Coronary artery (tissue), 2 donors: ENCODE data around the gene NLRP5.
"Not testable (repeated sequence)": the region's sequence is repeated elsewhere in the genome, so short reads cannot be mapped to it uniquely, and the experiment has no call there.

Source experiments
- DNase-seq: peaks from one replicate; pipeline ENCODE4 v3.0.0-alpha.2; 2017; ENCODE audit warnings: low spot score
- H3K27ac ChIP-seq, 2 donors: fragments of 200-600 bp; sonication (generic); one replicate each; pipeline ENCODE4 v1.5.1; 2016 to 2019
- H3K4me3 ChIP-seq: fragments of 200-600 bp; sonication (generic); 2 replicates; pipeline ENCODE4 v1.5.1; 2016; ENCODE audit warnings: mild to moderate bottlenecking, moderate library complexity
- TF ChIP-seq, protein P1 (sequence below): fragments of 200-600 bp; sonication (generic); IDR thresholded peaks from one replicate; pipeline ENCODE4 v1.5.1; 2019; ENCODE audit warnings: antibody characterized with exemption

NLRP5 gene

DNA sequence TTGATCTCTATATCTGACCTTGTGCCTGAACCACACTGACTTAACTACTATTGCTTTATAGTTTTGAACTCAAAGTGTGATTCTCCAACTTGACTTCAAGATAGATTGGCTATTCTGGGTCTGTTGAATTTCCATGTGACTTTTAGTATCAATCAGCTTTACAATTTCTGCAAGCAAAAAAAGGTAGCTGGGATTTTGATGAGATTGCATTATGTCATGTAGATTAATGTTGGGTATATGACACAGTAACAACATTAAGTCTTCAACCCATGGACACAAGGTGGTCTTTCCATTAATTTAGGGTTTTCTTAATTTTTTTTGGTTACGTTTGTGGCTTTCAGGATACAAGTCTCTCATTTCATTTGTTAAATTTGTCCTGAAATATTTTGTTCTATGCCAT is 28.2 kb downstream of the NLRP5 start:
- TF ChIP-seq, protein P1, sequence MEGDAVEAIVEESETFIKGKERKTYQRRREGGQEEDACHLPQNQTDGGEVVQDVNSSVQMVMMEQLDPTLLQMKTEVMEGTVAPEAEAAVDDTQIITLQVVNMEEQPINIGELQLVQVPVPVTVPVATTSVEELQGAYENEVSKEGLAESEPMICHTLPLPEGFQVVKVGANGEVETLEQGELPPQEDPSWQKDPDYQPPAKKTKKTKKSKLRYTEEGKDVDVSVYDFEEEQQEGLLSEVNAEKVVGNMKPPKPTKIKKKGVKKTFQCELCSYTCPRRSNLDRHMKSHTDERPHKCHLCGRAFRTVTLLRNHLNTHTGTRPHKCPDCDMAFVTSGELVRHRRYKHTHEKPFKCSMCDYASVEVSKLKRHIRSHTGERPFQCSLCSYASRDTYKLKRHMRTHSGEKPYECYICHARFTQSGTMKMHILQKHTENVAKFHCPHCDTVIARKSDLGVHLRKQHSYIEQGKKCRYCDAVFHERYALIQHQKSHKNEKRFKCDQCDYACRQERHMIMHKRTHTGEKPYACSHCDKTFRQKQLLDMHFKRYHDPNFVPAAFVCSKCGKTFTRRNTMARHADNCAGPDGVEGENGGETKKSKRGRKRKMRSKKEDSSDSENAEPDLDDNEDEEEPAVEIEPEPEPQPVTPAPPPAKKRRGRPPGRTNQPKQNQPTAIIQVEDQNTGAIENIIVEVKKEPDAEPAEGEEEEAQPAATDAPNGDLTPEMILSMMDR: no peak
- no peak overlapping the region for H3K27ac ChIP-seq

DNA sequence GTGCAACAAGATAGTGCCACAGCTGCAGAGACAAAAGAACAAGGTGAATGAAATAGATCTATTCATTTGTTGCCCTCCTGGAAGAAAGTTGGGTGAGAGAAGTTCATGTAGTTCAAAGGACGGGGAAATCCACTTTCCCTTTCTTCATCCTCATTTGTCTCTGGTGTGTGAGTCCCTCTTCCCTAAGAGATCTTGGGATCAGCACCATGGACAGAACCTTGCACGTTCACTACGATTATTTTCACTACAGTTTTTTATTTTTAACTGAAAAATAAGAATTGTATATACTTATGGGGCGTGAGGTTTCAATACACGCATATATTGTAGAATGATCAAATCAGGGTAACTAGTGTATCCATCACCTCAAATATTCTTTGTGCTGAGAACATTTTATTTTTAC is 29.2 kb downstream of the NLRP5 start:
- TF ChIP-seq, protein P1: no peak
- Histone ChIP-seq H3K4me3 (no peak overlapping the region), H3K27ac (no peak overlapping the region)
- DNase-seq: no peak

More for the DNA sequence above, 28.2 kb downstream of the NLRP5 start:
- DNase-seq: no peak
- no peak overlapping the region for H3K4me3 ChIP-seq

DNA sequence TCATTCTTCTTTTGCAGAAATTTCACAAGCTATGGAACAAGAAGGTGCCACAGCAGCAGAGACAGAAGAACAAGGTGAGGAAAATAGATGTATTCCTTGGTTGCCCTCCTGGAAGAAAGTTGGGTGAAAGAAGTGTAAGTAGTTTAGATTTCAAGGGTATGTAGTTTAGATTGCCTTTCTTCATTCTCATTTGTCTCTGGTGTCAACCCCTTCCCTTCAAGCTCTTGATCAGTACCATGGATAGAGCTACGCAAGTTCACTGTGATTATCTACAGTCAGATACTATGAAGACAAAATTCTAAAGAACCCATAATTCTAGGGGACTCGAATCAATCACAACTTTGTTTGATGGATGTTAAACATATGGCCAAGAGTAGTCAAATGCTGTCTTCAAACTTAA is 32.8 kb downstream of the NLRP5 start:
- H3K27ac ChIP-seq, DNase-seq, H3K4me3 ChIP-seq: not testable (repeated sequence)

DNA sequence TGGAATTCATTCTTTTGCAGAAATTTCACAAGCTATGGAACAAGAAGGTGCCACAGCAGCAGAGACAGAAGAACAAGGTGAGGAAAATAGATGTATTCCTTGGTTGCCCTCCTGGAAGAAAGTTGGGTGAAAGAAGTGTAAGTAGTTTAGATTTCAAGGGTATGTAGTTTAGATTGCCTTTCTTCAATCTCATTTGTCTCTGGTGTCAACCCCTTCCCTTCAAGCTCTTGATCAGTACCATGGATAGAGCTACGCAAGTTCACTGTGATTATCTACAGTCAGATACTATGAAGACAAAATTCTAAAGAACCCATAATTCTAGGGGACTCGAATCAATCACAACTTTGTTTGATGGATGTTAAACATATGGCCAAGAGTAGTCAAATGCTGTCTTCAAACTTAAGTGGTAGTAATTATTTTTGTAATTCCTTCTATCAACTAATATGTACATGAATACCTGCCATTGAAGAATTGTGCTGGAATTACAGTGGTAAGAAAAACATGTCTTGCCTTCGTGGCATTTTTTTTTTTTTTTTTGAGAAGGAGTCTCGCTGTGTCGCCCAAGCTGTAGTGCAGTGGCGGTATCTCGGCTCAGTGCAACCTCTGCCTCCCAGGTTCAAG is 33.9 kb downstream of the NLRP5 start:
- H3K4me3 ChIP-seq, DNase-seq, H3K27ac ChIP-seq: not testable (repeated sequence)

DNA sequence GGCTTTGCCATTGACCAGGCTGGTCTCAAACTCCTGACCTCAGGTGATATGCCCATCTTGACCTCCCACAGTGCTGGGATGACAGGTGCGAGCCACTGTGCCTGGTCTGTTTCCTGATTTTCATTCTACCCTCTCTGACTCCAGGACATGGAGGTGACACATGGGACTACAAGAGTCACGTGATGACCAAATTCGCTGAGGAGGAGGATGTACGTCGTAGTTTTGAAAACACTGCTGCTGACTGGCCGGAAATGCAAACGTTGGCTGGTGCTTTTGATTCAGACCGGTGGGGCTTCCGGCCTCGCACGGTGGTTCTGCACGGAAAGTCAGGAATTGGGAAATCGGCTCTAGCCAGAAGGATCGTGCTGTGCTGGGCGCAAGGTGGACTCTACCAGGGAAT is 40.2 kb downstream of the NLRP5 start:
- H3K27ac ChIP-seq: no peak overlapping the region
- DNase-seq: no peak
- TF ChIP-seq, protein P1: no peak
- H3K4me3 ChIP-seq: no peak overlapping the region

DNA sequence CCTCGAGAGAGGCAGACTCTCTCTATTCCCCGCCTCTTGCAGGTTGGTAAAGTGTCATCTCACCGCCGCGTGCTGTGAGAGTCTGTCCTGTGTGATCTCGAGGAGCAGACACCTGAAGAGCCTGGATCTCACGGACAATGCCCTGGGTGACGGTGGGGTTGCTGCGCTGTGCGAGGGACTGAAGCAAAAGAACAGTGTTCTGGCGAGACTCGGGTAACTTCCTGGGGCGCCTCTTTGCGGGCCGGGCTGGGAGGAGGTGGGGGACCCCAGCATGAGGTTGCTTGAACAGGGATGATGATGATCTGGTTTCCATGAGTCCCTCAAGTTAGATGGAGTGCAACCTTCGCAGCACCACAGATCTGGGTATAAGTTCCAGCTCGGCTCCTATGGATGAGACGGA is 67.0 kb downstream of the NLRP5 start:
- H3K27ac ChIP-seq: no peak overlapping the region
- no peak for DNase-seq
- TF ChIP-seq, protein P1: no peak

DNA sequence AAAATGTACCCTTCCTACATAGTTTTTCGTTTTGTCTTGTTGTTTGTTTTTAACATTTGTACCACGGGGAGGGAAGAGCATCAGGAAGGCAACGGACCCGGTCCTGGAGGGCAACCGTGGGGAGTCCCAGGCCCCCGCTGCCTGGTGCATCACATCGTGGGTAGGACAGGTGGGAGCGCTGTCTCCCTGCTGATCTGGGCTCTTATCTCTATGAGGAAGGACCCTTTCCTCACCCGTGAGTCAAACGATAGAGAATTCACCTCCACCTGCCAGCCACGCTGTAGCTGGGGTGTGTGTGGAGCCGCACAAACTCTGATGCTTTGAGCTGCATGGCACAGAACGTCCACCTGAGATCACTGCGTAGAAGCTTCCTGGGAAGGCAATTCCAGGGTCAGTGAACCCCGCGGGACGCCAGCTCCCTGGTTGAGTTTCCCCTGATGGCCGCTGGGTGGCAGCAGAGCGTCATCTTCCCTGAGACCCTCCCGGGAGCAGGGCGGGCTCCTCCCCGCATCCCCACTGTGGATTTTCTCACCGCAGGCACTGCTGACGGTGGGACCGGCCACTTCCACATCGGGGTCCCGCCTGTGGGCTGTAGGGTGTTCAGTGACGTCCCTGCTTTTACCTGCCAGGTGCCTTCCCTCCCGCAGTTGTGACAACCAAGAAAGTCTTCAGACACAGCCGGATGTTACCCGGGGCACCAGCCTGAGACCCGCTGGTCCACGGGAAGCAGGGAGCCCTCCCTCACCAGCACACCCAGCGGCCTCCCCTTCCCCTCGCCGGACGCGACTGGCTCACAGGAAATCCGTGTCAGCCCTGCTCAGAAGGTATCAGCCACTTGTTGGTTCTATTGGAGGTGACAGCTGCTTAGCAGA is 79.8 kb downstream of the NLRP5 start:
- no peak for DNase-seq
- H3K27ac ChIP-seq: no peak overlapping the region
- TF ChIP-seq, protein P1: peak; percentile 82
- H3K4me3 ChIP-seq: peak overlapping the region; percentile 49

More for the DNA sequence above, 67.0 kb downstream of the NLRP5 start:
- no peak overlapping the region for H3K4me3 ChIP-seq

DNA sequence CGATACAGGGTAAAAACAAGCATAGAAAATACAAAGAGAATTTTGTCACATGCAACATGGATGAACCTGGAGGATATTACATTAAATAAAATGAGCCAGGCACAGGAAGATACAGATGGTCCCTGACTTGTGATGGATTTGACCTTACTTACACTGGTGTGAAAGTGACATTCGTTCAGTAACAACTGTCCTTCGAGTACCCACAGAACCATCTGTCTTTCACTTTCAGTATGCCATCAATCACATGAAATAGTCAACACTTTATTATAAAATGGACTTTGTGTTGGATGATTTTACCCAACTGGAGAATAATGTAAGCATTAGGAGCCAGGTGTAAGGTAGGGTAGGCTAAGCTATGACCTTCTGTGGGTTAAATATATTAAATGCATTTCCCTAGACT is 83.1 kb downstream of the NLRP5 start:
- TF ChIP-seq, protein P1: no peak
- Histone ChIP-seq H3K4me3 (no peak overlapping the region), H3K27ac (no peak overlapping the region)
- DNase-seq: no peak
